Measurements from ENCODE around the gene FBLN1. TPM values are rescaled to one million over a fixed set of nuclear protein-coding genes. Genes with fewer than 3 reads are reported as not detected.
"Not testable (repeated sequence)": the region's sequence is repeated elsewhere in the genome, so short reads cannot be mapped to it uniquely, and the experiment has no call there.

FBLN1 gene
- total RNA-seq: 700 TPM
- polyA plus RNA-seq: 1,381 TPM

- Histone ChIP-seq H3K4me1 (ENCODE audit: insufficient read depth) (no peaks in the 10 kb centered on the region), H3K27ac (ENCODE audit: low read depth) (peak within 1 kb of the TSS; percentile 83), H3K4me3 (ENCODE audit: low read depth, low read length) (peak within 1 kb of the TSS; percentile 94), H3K36me3 (ENCODE audit: insufficient read depth) (no peaks in the 10 kb centered on the region)
- DNase-seq (ENCODE audit: extremely low spot score): no peak
- 4% methylated on average over 88 of the region's 89 CpGs for WGBS
These were observed at the start of gene FBLN1 for GRCh38 chr22:45502215-45503049. Gene FBLN1, plus strand, starts transcription at chr22:45502883. Its CDS starts 103 bp downstream, at chr22:45502986.

GRCh38 chr22:45453764-45454163 is 48.9 kb upstream of the FBLN1 start:
- WGBS: 97% methylated on average over 6 of the region's 6 CpGs
- H3K36me3 ChIP-seq (ENCODE audit: insufficient read depth): no peaks in the 10 kb centered on the region
- no peaks in the 10 kb centered on the region for H3K4me1 ChIP-seq (ENCODE audit: insufficient read depth)
- H3K4me3 ChIP-seq (ENCODE audit: low read depth, low read length): no peak overlapping the region
- no peak overlapping the region for H3K27ac ChIP-seq (ENCODE audit: low read depth)
- no peak for DNase-seq (ENCODE audit: extremely low spot score)

- 87% methylated on average over 4 of the region's 4 CpGs for WGBS
- H3K4me1 ChIP-seq (ENCODE audit: insufficient read depth): no peaks in the 10 kb centered on the region
- H3K27ac ChIP-seq (ENCODE audit: low read depth): no peak overlapping the region
- H3K36me3 ChIP-seq (ENCODE audit: insufficient read depth): no peaks in the 10 kb centered on the region
- no peak overlapping the region for H3K4me3 ChIP-seq (ENCODE audit: low read depth, low read length)
- DNase-seq (ENCODE audit: extremely low spot score): no peak
These were observed 48.4 kb upstream of the FBLN1 start for GRCh38 chr22:45454275-45454674.

- H3K27ac ChIP-seq (ENCODE audit: low read depth): no peak overlapping the region
These were observed 47.5 kb upstream of the FBLN1 start for GRCh38 chr22:45455212-45455611.

GRCh38 chr22:45455621-45456020 is 47.1 kb upstream of the FBLN1 start:
- no peak overlapping the region for H3K27ac ChIP-seq (ENCODE audit: low read depth)
- no peaks in the 10 kb centered on the region for H3K4me1 ChIP-seq (ENCODE audit: insufficient read depth)
- no peak for DNase-seq (ENCODE audit: extremely low spot score)
- 91% methylated on average over 4 of the region's 4 CpGs for WGBS
- no peak overlapping the region for H3K4me3 ChIP-seq (ENCODE audit: low read depth, low read length)
- H3K36me3 ChIP-seq (ENCODE audit: insufficient read depth): no peaks in the 10 kb centered on the region

More at GRCh38 chr22:45455212-45455611, 47.5 kb upstream of the FBLN1 start:
- 80% methylated on average over 14 of the region's 14 CpGs for WGBS
- Histone ChIP-seq H3K36me3 (ENCODE audit: insufficient read depth) (no peaks in the 10 kb centered on the region), H3K4me1 (ENCODE audit: insufficient read depth) (no peaks in the 10 kb centered on the region), H3K4me3 (ENCODE audit: low read depth, low read length) (no peak overlapping the region)
- no peak for DNase-seq (ENCODE audit: extremely low spot score)

GRCh38 chr22:45456811-45457210 is 45.9 kb upstream of the FBLN1 start:
- DNase-seq (ENCODE audit: extremely low spot score): no peak
- H3K4me3 ChIP-seq (ENCODE audit: low read depth, low read length): no peak overlapping the region
- 89% methylated on average over 8 of the region's 8 CpGs for WGBS
- H3K36me3 ChIP-seq (ENCODE audit: insufficient read depth): no peaks in the 10 kb centered on the region
- H3K4me1 ChIP-seq (ENCODE audit: insufficient read depth): no peaks in the 10 kb centered on the region
- H3K27ac ChIP-seq (ENCODE audit: low read depth): no peak overlapping the region

- no peak for DNase-seq (ENCODE audit: extremely low spot score)
- Histone ChIP-seq H3K36me3 (ENCODE audit: insufficient read depth) (no peaks in the 10 kb centered on the region), H3K4me1 (ENCODE audit: insufficient read depth) (no peaks in the 10 kb centered on the region), H3K4me3 (ENCODE audit: low read depth, low read length) (no peak overlapping the region), H3K27ac (ENCODE audit: low read depth) (no peak overlapping the region)
- 99% methylated on average over 13 of the region's 13 CpGs for WGBS
These were observed 44.2 kb upstream of the FBLN1 start for GRCh38 chr22:45458532-45458931.

- Histone ChIP-seq H3K4me1 (ENCODE audit: insufficient read depth) (no peaks in the 10 kb centered on the region), H3K27ac (ENCODE audit: low read depth) (no peak overlapping the region), H3K36me3 (ENCODE audit: insufficient read depth) (no peaks in the 10 kb centered on the region), H3K4me3 (ENCODE audit: low read depth, low read length) (no peak overlapping the region)
- DNase-seq (ENCODE audit: extremely low spot score): no peak
- WGBS: 91% methylated on average over 8 of the region's 8 CpGs
These were observed 43.4 kb upstream of the FBLN1 start for GRCh38 chr22:45459235-45459634.

- no peak overlapping the region for H3K4me3 ChIP-seq (ENCODE audit: low read depth, low read length)
- peak; percentile 83 for DNase-seq (ENCODE audit: extremely low spot score)
- WGBS: 43% methylated on average over 14 of the region's 14 CpGs
- no peaks in the 10 kb centered on the region for H3K36me3 ChIP-seq (ENCODE audit: insufficient read depth)
- peak overlapping the region; percentile 44 for H3K27ac ChIP-seq (ENCODE audit: low read depth)
- no peaks in the 10 kb centered on the region for H3K4me1 ChIP-seq (ENCODE audit: insufficient read depth)
These were observed 42.2 kb upstream of the FBLN1 start for GRCh38 chr22:45460288-45461109.

GRCh38 chr22:45462034-45462655 is 40.5 kb upstream of the FBLN1 start:
- 77% methylated on average over 6 of the region's 6 CpGs for WGBS
- H3K27ac ChIP-seq (ENCODE audit: low read depth): no peak overlapping the region
- H3K4me3 ChIP-seq (ENCODE audit: low read depth, low read length): no peak overlapping the region
- no peak for DNase-seq (ENCODE audit: extremely low spot score)
- H3K4me1 ChIP-seq (ENCODE audit: insufficient read depth): no peaks in the 10 kb centered on the region
- H3K36me3 ChIP-seq (ENCODE audit: insufficient read depth): no peaks in the 10 kb centered on the region

- not testable (repeated sequence) for H3K36me3 ChIP-seq (ENCODE audit: insufficient read depth); H3K4me3 ChIP-seq (ENCODE audit: low read depth, low read length); H3K4me1 ChIP-seq (ENCODE audit: insufficient read depth); H3K27ac ChIP-seq (ENCODE audit: low read depth); DNase-seq (ENCODE audit: extremely low spot score)
- WGBS: 97% methylated on average over 3 of the region's 3 CpGs
These were observed 39.0 kb upstream of the FBLN1 start for GRCh38 chr22:45463691-45464090.

GRCh38 chr22:45465633-45466032 is 37.0 kb upstream of the FBLN1 start:
- no peak overlapping the region for H3K4me3 ChIP-seq (ENCODE audit: low read depth, low read length)
- no peak for DNase-seq (ENCODE audit: extremely low spot score)
- 54% methylated on average over 3 of the region's 3 CpGs for whole genome bisulfite sequencing
- no peaks in the 10 kb centered on the region for H3K4me1 ChIP-seq (ENCODE audit: insufficient read depth)
- H3K36me3 ChIP-seq (ENCODE audit: insufficient read depth): no peaks in the 10 kb centered on the region
- H3K27ac ChIP-seq (ENCODE audit: low read depth): no peak overlapping the region

- Histone ChIP-seq H3K4me1 (ENCODE audit: insufficient read depth) (peaks cover 3% of the 10 kb centered on the region), H3K36me3 (ENCODE audit: insufficient read depth) (no peaks in the 10 kb centered on the region), H3K27ac (ENCODE audit: low read depth) (no peak overlapping the region), H3K4me3 (ENCODE audit: low read depth, low read length) (no peak overlapping the region)
- DNase-seq (ENCODE audit: extremely low spot score): no peak
- 53% methylated on average over 7 of the region's 7 CpGs for WGBS
These were observed 33.8 kb upstream of the FBLN1 start for GRCh38 chr22:45468872-45469271.
